Panc1 (cell line): ENCODE measurements around the gene IBA57.

Experiments used
- POLR2AphosphoS5 ChIP-seq: IDR thresholded peaks from 2 replicates; pipeline ENCODE4 v1.6.1; 2012; ENCODE audit warnings: mild to moderate bottlenecking, low read depth, low read length, moderate library complexity
- TF ChIP-seq, protein P1 (sequence below): fragments of 450-650 bp; IDR thresholded peaks from 2 replicates; pipeline ENCODE4 v1.5.1; 2017; ENCODE audit warnings: mild to moderate bottlenecking
- TF ChIP-seq, protein P2 (sequence below), 2 experiments: IDR thresholded peaks; 2 replicates each; pipeline ENCODE4 v1.6.1; 2011 to 2012; ENCODE audit warnings: low read depth in 2 of 2, control low read depth in 1 of 2, low read length in 1 of 2, mild to moderate bottlenecking in 1 of 2, moderate library complexity in 1 of 2; ENCODE audit not compliant: insufficient read depth in 1 of 2

DNA sequence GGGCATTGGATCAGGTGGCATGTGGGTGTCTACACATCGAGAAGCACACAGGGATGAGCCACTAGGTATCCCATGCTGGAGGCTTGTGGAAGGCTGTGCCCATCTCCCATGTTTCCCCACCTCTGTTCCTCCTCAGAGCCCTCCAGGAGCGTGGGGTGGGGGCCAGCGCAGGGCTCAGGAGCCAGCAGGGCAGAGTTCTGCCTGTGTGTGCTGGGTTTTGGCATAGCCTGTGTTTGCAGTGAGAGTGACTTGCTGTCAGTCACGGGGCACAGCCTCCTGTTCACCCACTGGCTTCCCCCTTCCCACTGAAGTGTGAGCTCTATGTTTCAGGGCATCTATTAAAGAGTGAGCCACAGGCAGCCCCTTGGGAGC, 10.4 kb downstream of the IBA57 start:
- TF ChIP-seq, protein P1, sequence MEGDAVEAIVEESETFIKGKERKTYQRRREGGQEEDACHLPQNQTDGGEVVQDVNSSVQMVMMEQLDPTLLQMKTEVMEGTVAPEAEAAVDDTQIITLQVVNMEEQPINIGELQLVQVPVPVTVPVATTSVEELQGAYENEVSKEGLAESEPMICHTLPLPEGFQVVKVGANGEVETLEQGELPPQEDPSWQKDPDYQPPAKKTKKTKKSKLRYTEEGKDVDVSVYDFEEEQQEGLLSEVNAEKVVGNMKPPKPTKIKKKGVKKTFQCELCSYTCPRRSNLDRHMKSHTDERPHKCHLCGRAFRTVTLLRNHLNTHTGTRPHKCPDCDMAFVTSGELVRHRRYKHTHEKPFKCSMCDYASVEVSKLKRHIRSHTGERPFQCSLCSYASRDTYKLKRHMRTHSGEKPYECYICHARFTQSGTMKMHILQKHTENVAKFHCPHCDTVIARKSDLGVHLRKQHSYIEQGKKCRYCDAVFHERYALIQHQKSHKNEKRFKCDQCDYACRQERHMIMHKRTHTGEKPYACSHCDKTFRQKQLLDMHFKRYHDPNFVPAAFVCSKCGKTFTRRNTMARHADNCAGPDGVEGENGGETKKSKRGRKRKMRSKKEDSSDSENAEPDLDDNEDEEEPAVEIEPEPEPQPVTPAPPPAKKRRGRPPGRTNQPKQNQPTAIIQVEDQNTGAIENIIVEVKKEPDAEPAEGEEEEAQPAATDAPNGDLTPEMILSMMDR = no peak
- no peak for TF ChIP-seq POLR2AphosphoS5
- TF ChIP-seq, protein P2, sequence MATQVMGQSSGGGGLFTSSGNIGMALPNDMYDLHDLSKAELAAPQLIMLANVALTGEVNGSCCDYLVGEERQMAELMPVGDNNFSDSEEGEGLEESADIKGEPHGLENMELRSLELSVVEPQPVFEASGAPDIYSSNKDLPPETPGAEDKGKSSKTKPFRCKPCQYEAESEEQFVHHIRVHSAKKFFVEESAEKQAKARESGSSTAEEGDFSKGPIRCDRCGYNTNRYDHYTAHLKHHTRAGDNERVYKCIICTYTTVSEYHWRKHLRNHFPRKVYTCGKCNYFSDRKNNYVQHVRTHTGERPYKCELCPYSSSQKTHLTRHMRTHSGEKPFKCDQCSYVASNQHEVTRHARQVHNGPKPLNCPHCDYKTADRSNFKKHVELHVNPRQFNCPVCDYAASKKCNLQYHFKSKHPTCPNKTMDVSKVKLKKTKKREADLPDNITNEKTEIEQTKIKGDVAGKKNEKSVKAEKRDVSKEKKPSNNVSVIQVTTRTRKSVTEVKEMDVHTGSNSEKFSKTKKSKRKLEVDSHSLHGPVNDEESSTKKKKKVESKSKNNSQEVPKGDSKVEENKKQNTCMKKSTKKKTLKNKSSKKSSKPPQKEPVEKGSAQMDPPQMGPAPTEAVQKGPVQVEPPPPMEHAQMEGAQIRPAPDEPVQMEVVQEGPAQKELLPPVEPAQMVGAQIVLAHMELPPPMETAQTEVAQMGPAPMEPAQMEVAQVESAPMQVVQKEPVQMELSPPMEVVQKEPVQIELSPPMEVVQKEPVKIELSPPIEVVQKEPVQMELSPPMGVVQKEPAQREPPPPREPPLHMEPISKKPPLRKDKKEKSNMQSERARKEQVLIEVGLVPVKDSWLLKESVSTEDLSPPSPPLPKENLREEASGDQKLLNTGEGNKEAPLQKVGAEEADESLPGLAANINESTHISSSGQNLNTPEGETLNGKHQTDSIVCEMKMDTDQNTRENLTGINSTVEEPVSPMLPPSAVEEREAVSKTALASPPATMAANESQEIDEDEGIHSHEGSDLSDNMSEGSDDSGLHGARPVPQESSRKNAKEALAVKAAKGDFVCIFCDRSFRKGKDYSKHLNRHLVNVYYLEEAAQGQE (IDR thresholded peaks at IDR 0.05; ENCODE audit: insufficient read depth in 1 of 2, low read depth in 2 of 2, low read length in 1 of 2) = no peak
